ENCODE measurements around the gene CD44. TPM values are rescaled to one million over a fixed set of nuclear protein-coding genes. Genes with fewer than 3 reads are reported as not detected.

Gene CD44
- total RNA-seq, 1 donor from 2014 or later: 188 TPM

- DNase-seq (ENCODE audit: low spot score) (no peak), ATAC-seq (no peak)
- intact Hi-C loops (cut with DNase I): no loop called here
Observed at GRCh38 chr11:35262735-35263134, 123.8 kb downstream of the CD44 start.

GRCh38 chr11:35265755-35266454 lies 126.9 kb downstream of the CD44 start:
- intact Hi-C loops (cut with DNase I): no loop called here
- DNase-seq (ENCODE audit: low spot score): no peak
- ATAC-seq: no peak

- intact Hi-C loops (cut with DNase I): no loop called here
- ATAC-seq: no peak
- no peak for DNase-seq (ENCODE audit: low spot score)
Observed at GRCh38 chr11:35267504-35267903, 128.5 kb downstream of the CD44 start.

- ATAC-seq: no peak
- intact Hi-C loops (cut with DNase I): no loop called here
- no peak for DNase-seq (ENCODE audit: low spot score)
Observed at GRCh38 chr11:35270342-35270741, 131.4 kb downstream of the CD44 start.

GRCh38 chr11:35271031-35271430 lies 132.1 kb downstream of the CD44 start:
- intact Hi-C loops (cut with DNase I): no loop called here
- ATAC-seq (no peak), DNase-seq (ENCODE audit: low spot score) (no peak)

GRCh38 chr11:35272391-35272902 lies 133.5 kb downstream of the CD44 start:
- intact Hi-C loops (cut with DNase I): no loop called here
- ATAC-seq (no peak), DNase-seq (ENCODE audit: low spot score) (no peak)

GRCh38 chr11:35274909-35275785 lies 136.2 kb downstream of the CD44 start:
- intact Hi-C loops (cut with DNase I): no loop called here
- DNase-seq (ENCODE audit: low spot score): peak; percentile 66
- ATAC-seq: peak; percentile 13

- DNase-seq (ENCODE audit: low spot score): no peak
- ATAC-seq: no peak
- intact Hi-C loops (cut with DNase I): no loop called here
Observed at GRCh38 chr11:35275786-35276170, 136.8 kb downstream of the CD44 start.

GRCh38 chr11:35276396-35277145 lies 137.6 kb downstream of the CD44 start:
- ATAC-seq: no peak
- DNase-seq (ENCODE audit: low spot score): no peak
- intact Hi-C loops (cut with DNase I): no loop called here

- intact Hi-C loops (cut with DNase I): no loop called here
- ATAC-seq (no peak), DNase-seq (ENCODE audit: low spot score) (no peak)
Observed at GRCh38 chr11:35277827-35278226, 138.9 kb downstream of the CD44 start.

GRCh38 chr11:35280727-35281126 lies 141.8 kb downstream of the CD44 start:
- intact Hi-C loops (cut with DNase I): no loop called here
- DNase-seq (ENCODE audit: low spot score) (no peak), ATAC-seq (no peak)

- no peak for DNase-seq (ENCODE audit: low spot score)
- peak; percentile 72 for ATAC-seq
- intact Hi-C loops (cut with DNase I): no loop called here
Observed at GRCh38 chr11:35281169-35281688, 142.3 kb downstream of the CD44 start.

Other genes starting within 250 kb of the CD44 start
- 35.4 TPM for gene APIP, start 222.8 kb upstream of the CD44 start, total RNA-seq
- 37.0 TPM for gene PDHX, start 222.6 kb upstream of the CD44 start, total RNA-seq